Medulla oblongata (tissue), 1 donor: Measurements from ENCODE around the gene TAF1B.
"Not testable (repeated sequence)": the region's sequence is repeated elsewhere in the genome, so short reads cannot be mapped to it uniquely, and the experiment has no call there.

Experiments used
- DNase-seq: peaks from one replicate; pipeline ENCODE4 v3.0.0-alpha.2; 2015; ENCODE audit errors: extremely low spot score

The TAF1B gene

GRCh38 chr2:9830685-9831410 lies 12.4 kb upstream of the TAF1B start:
- no peak for DNase-seq

- no peak for DNase-seq
Measured at GRCh38 chr2:9831670-9832069, 11.6 kb upstream of the TAF1B start.

GRCh38 chr2:9832586-9832985 lies 10.7 kb upstream of the TAF1B start:
- no peak for DNase-seq

- DNase-seq: not testable (repeated sequence)
Measured at GRCh38 chr2:9835068-9835467, 8.2 kb upstream of the TAF1B start.

GRCh38 chr2:9836074-9836473 lies 7.2 kb upstream of the TAF1B start:
- no peak for DNase-seq

GRCh38 chr2:9836517-9836916 lies 6.8 kb upstream of the TAF1B start:
- DNase-seq: no peak

- no peak for DNase-seq
Measured at GRCh38 chr2:9837451-9837850, 5.8 kb upstream of the TAF1B start.

- no peak for DNase-seq
Measured at GRCh38 chr2:9838391-9838790, 4.9 kb upstream of the TAF1B start.

- no peak for DNase-seq
Measured at GRCh38 chr2:9842487-9843228, 616 bp upstream of the TAF1B start.

GRCh38 chr2:9844036-9844483 lies 786 bp downstream of the TAF1B start:
- no peak for DNase-seq

- DNase-seq: no peak
Measured at GRCh38 chr2:9844576-9844975, 1.3 kb downstream of the TAF1B start.

GRCh38 chr2:9846554-9846953 lies 3.3 kb downstream of the TAF1B start:
- DNase-seq: no peak

- DNase-seq: no peak
Measured at GRCh38 chr2:9847140-9847539, 3.9 kb downstream of the TAF1B start.

GRCh38 chr2:9852881-9853280 lies 9.6 kb downstream of the TAF1B start:
- DNase-seq: no peak

GRCh38 chr2:9857814-9858729 lies 14.8 kb downstream of the TAF1B start:
- no peak for DNase-seq

- no peak for DNase-seq
Measured at GRCh38 chr2:9858730-9859068, 15.4 kb downstream of the TAF1B start.

- not testable (repeated sequence) for DNase-seq
Measured at GRCh38 chr2:9860922-9861580, 17.8 kb downstream of the TAF1B start.

- DNase-seq: no peak
Measured at GRCh38 chr2:9867881-9868280, 24.6 kb downstream of the TAF1B start.

- no peak for DNase-seq
Measured at GRCh38 chr2:9873337-9873736, 30.1 kb downstream of the TAF1B start.

- no peak for DNase-seq
Measured at GRCh38 chr2:9877026-9877425, 33.8 kb downstream of the TAF1B start.

GRCh38 chr2:9877726-9878125 lies 34.5 kb downstream of the TAF1B start:
- DNase-seq: no peak
